Parathyroid adenoma (tissue), 2 donors: ENCODE measurements around the gene SLC23A2.

ENCODE experiments used
- H2AFZ ChIP-seq: fragments of 300-600 bp; sonication (generic); one replicate; pipeline ENCODE4 v1.7.0; 2017; ENCODE audit warnings: antibody characterized with exemption, mild to moderate bottlenecking
- H3K27ac ChIP-seq: fragments of 300-600 bp; sonication (generic); one replicate; pipeline ENCODE4 v1.7.0; 2017
- H3K27me3 ChIP-seq: fragments of 300-600 bp; sonication (generic); one replicate; pipeline ENCODE4 v1.7.0; 2017; ENCODE audit warnings: low read length; ENCODE audit not compliant: control insufficient read depth, insufficient read depth
- H3K36me3 ChIP-seq: fragments of 300-600 bp; sonication (generic); one replicate; pipeline ENCODE4 v1.7.0; 2017; ENCODE audit warnings: low read length; ENCODE audit not compliant: control insufficient read depth, insufficient read depth
- H3K4me1 ChIP-seq: fragments of 300-600 bp; sonication (generic); one replicate; pipeline ENCODE4 v1.7.0; 2017; ENCODE audit warnings: control low read depth
- H3K4me2 ChIP-seq: fragments of 300-600 bp; sonication (generic); one replicate; pipeline ENCODE4 v1.7.0; 2017; ENCODE audit warnings: low read length
- H3K4me3 ChIP-seq: fragments of 300-600 bp; sonication (generic); one replicate; pipeline ENCODE4 v1.7.0; 2017; ENCODE audit warnings: low read depth, low read length
- H3K79me2 ChIP-seq: fragments of 300-600 bp; sonication (generic); one replicate; pipeline ENCODE4 v1.7.0; 2017; ENCODE audit warnings: control low read depth
- H3K9ac ChIP-seq: fragments of 300-600 bp; sonication (generic); one replicate; pipeline ENCODE4 v1.7.0; 2017; ENCODE audit warnings: mild to moderate bottlenecking
- H3K9me3 ChIP-seq: fragments of 300-600 bp; sonication (generic); one replicate; pipeline ENCODE4 v1.7.0; 2017; ENCODE audit warnings: low read length; ENCODE audit not compliant: control insufficient read depth
- TF ChIP-seq, protein P1 (sequence below): fragments of 300-600 bp; sonication (generic); IDR thresholded peaks from one replicate; pipeline ENCODE4 v1.7.0; 2017; ENCODE audit warnings: antibody characterized with exemption, mild to moderate bottlenecking
- donor health status: primary hyperparathyroidism.

The SLC23A2 gene

GRCh38 chr20:4959592-4959991, 41.7 kb downstream of the SLC23A2 start:
- Histone ChIP-seq H3K4me3 (no peak overlapping the region), H3K9me3 (no peaks in the 10 kb centered on the region), H3K27me3 (no peaks in the 10 kb centered on the region), H3K36me3 (no peaks in the 10 kb centered on the region), H3K4me1 (peaks cover 9% of the 10 kb centered on the region), H3K4me2 (no peak overlapping the region), H3K9ac (no peak overlapping the region), H3K79me2 (peaks cover 4% of the 10 kb centered on the region), H2AFZ (no peak overlapping the region), H3K27ac (no peak overlapping the region)
- TF ChIP-seq, protein P1, sequence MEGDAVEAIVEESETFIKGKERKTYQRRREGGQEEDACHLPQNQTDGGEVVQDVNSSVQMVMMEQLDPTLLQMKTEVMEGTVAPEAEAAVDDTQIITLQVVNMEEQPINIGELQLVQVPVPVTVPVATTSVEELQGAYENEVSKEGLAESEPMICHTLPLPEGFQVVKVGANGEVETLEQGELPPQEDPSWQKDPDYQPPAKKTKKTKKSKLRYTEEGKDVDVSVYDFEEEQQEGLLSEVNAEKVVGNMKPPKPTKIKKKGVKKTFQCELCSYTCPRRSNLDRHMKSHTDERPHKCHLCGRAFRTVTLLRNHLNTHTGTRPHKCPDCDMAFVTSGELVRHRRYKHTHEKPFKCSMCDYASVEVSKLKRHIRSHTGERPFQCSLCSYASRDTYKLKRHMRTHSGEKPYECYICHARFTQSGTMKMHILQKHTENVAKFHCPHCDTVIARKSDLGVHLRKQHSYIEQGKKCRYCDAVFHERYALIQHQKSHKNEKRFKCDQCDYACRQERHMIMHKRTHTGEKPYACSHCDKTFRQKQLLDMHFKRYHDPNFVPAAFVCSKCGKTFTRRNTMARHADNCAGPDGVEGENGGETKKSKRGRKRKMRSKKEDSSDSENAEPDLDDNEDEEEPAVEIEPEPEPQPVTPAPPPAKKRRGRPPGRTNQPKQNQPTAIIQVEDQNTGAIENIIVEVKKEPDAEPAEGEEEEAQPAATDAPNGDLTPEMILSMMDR = no peak

DNA sequence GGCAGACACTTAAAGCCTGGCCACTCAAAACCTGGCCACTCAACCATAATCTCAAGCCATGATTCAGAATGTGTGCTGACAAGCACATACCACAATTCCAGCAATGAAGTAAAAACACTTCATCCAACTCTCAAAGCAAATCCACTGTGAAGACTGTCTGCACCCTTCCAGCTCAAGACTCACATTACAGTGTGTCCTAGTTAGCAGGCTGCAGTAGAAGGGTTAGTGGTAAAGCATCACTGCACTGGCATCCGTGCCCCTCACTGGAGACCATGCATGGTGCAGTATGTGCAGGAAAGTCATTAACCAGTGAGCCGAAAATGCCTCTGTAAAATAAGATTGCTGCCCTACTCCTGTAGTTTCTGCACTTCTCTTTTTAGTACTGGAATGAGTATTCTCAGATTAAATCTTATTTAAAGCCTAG, 43.4 kb downstream of the SLC23A2 start:
- Histone ChIP-seq H3K79me2 (peaks cover 10% of the 10 kb centered on the region), H3K36me3 (no peaks in the 10 kb centered on the region), H3K4me1 (peaks cover 9% of the 10 kb centered on the region), H3K27ac (no peak overlapping the region), H3K9ac (no peak overlapping the region), H2AFZ (no peak overlapping the region), H3K9me3 (no peaks in the 10 kb centered on the region), H3K27me3 (no peaks in the 10 kb centered on the region), H3K4me3 (no peak overlapping the region), H3K4me2 (no peak overlapping the region)
- TF ChIP-seq, protein P1 = no peak

DNA sequence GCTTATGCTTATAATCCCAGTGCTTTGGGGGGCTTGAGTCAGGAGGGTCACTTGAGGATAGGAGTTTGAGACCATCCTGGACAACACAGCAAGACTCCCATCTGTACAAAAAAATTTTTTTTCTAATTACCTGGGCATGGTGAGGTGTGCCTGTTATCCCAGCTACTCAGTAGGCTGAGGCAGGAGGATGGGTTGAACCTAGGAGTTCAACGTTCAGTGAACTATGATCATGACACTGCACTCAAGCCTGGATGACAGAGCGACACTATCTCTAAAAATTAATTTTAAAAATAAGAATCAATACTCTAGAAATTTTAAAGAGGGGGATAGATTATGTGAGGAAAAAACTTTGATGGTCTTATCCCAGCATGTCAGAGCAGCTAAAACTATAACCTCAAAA, 44.1 kb downstream of the SLC23A2 start:
- no peak overlapping the region for H3K27ac ChIP-seq
- H3K27me3 ChIP-seq = no peaks in the 10 kb centered on the region
- no peak overlapping the region for H3K9ac ChIP-seq
- H3K4me2 ChIP-seq = no peak overlapping the region
- peaks cover 6% of the 10 kb centered on the region for H3K4me1 ChIP-seq
- H3K79me2 ChIP-seq = peaks cover 15% of the 10 kb centered on the region
- no peaks in the 10 kb centered on the region for H3K9me3 ChIP-seq
- no peak overlapping the region for H2AFZ ChIP-seq
- H3K36me3 ChIP-seq = no peaks in the 10 kb centered on the region
- H3K4me3 ChIP-seq = no peak overlapping the region
- TF ChIP-seq, protein P1 = no peak

DNA sequence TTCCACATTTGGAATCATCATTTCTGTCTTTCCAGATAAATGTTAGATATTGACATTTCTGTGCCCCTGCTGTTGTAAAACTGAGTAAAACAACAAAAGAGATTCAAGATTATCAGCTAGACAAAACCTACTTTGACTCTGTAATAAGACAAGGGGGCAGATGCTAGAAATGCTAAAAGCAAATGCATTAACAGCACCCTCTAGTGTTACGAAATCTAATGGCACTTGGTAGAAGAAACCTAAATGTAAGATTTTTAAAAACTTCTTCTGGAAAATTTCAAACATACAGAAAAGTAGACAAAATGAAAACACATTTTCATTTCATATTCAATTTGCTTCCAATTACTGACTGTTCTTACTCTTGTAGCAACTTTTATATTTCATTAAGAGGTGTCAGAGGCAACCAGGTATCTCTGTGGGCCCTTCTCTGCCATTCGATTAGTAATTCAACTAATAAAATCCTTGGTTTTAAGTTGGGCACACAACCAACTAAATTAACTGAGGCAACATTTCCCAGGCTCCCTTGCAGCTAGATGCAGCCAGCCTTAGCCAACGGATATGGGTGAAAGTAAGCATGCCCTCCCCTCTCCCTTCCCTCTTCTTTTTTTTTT, 45.0 kb downstream of the SLC23A2 start:
- Histone ChIP-seq H2AFZ (no peak overlapping the region), H3K4me2 (no peak overlapping the region), H3K36me3 (no peaks in the 10 kb centered on the region), H3K27me3 (no peaks in the 10 kb centered on the region), H3K79me2 (peaks cover 18% of the 10 kb centered on the region), H3K4me3 (no peak overlapping the region), H3K27ac (no peak overlapping the region), H3K9me3 (no peaks in the 10 kb centered on the region), H3K9ac (no peak overlapping the region), H3K4me1 (no peaks in the 10 kb centered on the region)
- TF ChIP-seq, protein P1 = peak; percentile 81

- Histone ChIP-seq H3K4me3 (no peak overlapping the region), H3K4me2 (no peak overlapping the region), H3K36me3 (no peaks in the 10 kb centered on the region), H3K79me2 (peaks cover 26% of the 10 kb centered on the region), H3K27me3 (no peaks in the 10 kb centered on the region), H3K27ac (no peak overlapping the region), H2AFZ (no peak overlapping the region), H3K4me1 (no peaks in the 10 kb centered on the region), H3K9me3 (no peaks in the 10 kb centered on the region), H3K9ac (no peak overlapping the region)
- TF ChIP-seq, protein P1 = no peak
Measured at GRCh38 chr20:4953881-4954280, 47.4 kb downstream of the SLC23A2 start.
